Omental fat pad (tissue), 4 donors: ENCODE results near the gene CDH26. TPM values are rescaled to one million over a fixed set of nuclear protein-coding genes. Genes with fewer than 3 reads are reported as not detected.

Source experiments
- ATAC-seq: fragments of 150-250 bp; one replicate; pipeline ENCODE4 v1.9.1; 2016; ENCODE audit warnings: mild to moderate bottlenecking, moderate library complexity; ENCODE audit not compliant: low FRiP score
- DNase-seq: peaks from one replicate; pipeline ENCODE4 v3.0.0-alpha.2; 2019; ENCODE audit warnings: low spot score
- total RNA-seq, 4 donors: library from RNA; depleted of rRNA; stranded (reverse); fragments of >200 nt; gene quantifications; one replicate each; pipeline ENCODE4 v1.1.0, GENCODE V29; 2016
- TF ChIP-seq, protein P1 (sequence below), 3 donors: fragments of 450-650 bp; IDR thresholded peaks; one replicate each; pipeline ENCODE4 v1.5.1; 2016 to 2017; ENCODE audit warnings: antibody characterized with exemption in 3 of 3, mild to moderate bottlenecking in 3 of 3, moderate library complexity in 2 of 3

Gene CDH26
- total RNA-seq, 4 donors from 2014 or later: 0.60 to 4.1 (median 1.6) TPM

DNA sequence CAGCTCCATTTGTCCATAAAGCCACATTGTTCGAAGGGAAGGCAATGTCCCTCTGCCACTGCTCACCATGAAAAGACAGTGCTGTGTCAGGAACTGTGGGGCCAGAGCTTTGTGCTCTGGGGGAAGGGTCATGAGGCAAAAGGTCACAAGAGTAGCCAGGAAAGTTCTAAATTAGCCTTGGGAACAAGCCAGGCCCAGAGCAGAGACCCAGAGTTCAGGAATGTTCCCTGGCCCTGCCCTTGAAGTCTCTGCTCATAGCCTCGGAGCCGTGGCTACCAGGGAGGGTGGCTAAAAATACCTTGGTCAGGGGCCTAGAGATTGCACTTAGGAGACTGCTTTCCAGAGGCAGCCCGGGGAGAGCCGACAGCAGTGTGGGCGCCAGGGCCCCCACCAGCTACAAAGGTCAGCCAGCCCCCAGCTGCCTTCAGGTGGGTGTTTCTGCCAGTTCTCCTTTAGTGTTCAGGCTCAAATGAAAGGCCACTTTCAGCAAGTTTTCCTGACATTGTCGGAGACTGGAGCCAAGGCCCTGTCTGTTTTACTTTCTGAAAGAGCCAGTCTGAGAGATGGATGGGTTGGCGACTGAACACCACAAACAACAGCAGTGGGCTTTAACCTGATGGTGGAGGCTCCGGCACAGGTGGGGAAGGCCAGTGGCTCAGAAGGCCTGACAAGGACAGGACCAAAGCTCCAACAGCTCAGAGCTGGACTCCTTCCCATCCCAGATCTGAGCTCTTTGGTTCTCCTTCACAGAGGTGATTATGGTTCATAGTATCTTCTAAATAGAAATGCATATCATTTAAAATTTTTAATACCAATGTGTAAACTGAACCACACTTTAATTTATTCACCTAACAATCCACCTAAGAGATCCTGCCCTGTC, 76.2 kb downstream of the CDH26 start:
- no peak for ATAC-seq

GRCh38 chr20:60035486-60035885, 77.3 kb downstream of the CDH26 start:
- TF ChIP-seq, protein P1, sequence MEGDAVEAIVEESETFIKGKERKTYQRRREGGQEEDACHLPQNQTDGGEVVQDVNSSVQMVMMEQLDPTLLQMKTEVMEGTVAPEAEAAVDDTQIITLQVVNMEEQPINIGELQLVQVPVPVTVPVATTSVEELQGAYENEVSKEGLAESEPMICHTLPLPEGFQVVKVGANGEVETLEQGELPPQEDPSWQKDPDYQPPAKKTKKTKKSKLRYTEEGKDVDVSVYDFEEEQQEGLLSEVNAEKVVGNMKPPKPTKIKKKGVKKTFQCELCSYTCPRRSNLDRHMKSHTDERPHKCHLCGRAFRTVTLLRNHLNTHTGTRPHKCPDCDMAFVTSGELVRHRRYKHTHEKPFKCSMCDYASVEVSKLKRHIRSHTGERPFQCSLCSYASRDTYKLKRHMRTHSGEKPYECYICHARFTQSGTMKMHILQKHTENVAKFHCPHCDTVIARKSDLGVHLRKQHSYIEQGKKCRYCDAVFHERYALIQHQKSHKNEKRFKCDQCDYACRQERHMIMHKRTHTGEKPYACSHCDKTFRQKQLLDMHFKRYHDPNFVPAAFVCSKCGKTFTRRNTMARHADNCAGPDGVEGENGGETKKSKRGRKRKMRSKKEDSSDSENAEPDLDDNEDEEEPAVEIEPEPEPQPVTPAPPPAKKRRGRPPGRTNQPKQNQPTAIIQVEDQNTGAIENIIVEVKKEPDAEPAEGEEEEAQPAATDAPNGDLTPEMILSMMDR (IDR thresholded peaks at IDR 0.05): no peak
- ATAC-seq (no peak), DNase-seq (no peak)

More for the DNA sequence above, 76.2 kb downstream of the CDH26 start:
- TF ChIP-seq, protein P1 (IDR thresholded peaks at IDR 0.05): no peak
- DNase-seq: no peak

- TF ChIP-seq, protein P1 (IDR thresholded peaks at IDR 0.05): no peak
- no peak for ATAC-seq
- DNase-seq: no peak
Observed at GRCh38 chr20:60036346-60036745, 78.1 kb downstream of the CDH26 start.

- DNase-seq (no peak), ATAC-seq (no peak)
- TF ChIP-seq, protein P1 (IDR thresholded peaks at IDR 0.05): no peak
Observed at GRCh38 chr20:60036746-60037499, 78.7 kb downstream of the CDH26 start.

- TF ChIP-seq, protein P1 (IDR thresholded peaks at IDR 0.05): no peak
- DNase-seq (no peak), ATAC-seq (no peak)
Observed at GRCh38 chr20:60038400-60039008, 80.3 kb downstream of the CDH26 start.

- DNase-seq (no peak), ATAC-seq (no peak)
- TF ChIP-seq, protein P1 (IDR thresholded peaks at IDR 0.05): no peak
Observed at GRCh38 chr20:60039526-60039925, 81.3 kb downstream of the CDH26 start.
